CD4-positive, alpha-beta T cell treated with Interleukin-10 for 1 hour (primary cell): ENCODE data around the gene CACNB1.

Experiments
- DNase-seq: peaks from one replicate; pipeline ENCODE4 v3.0.0-alpha.2; 2020

CACNB1 gene

GRCh38 chr17:39200070-39200879 is 2.8 kb upstream of the CACNB1 start, which contains the start of gene RPL19:
Gene RPL19, plus strand, starts transcription at chr17:39200283. Its CDS starts 62 bp downstream, at chr17:39200345.
- DNase-seq, result no peak

GRCh38 chr17:39199820-39200069 is 2.3 kb upstream of the CACNB1 start:
- peak; percentile 92 for DNase-seq

GRCh38 chr17:39198186-39198566 is 707 bp upstream of the CACNB1 start:
- DNase-seq, result no peak

GRCh38 chr17:39196808-39197291 is 619 bp downstream of the CACNB1 start:
- no peak for DNase-seq

- no peak for DNase-seq
These were observed 1.1 kb downstream of the CACNB1 start for GRCh38 chr17:39196241-39196807.

- DNase-seq, result peak; percentile 39
These were observed 1.8 kb downstream of the CACNB1 start for GRCh38 chr17:39195568-39196160.

- DNase-seq, result no peak
These were observed 2.4 kb downstream of the CACNB1 start for GRCh38 chr17:39194985-39195524.

- no peak for DNase-seq
These were observed 3.1 kb downstream of the CACNB1 start for GRCh38 chr17:39194089-39194984.

- no peak for DNase-seq
These were observed 4.1 kb downstream of the CACNB1 start for GRCh38 chr17:39193346-39193745.

- DNase-seq, result no peak
These were observed 4.6 kb downstream of the CACNB1 start for GRCh38 chr17:39192901-39193300.

- DNase-seq, result no peak
These were observed 5.5 kb downstream of the CACNB1 start for GRCh38 chr17:39191750-39192510.

GRCh38 chr17:39187152-39187830 is 10.2 kb downstream of the CACNB1 start:
- no peak for DNase-seq

GRCh38 chr17:39186481-39187002 is 10.9 kb downstream of the CACNB1 start:
- DNase-seq, result no peak

- no peak for DNase-seq
These were observed 13.7 kb downstream of the CACNB1 start for GRCh38 chr17:39183720-39184119.

- DNase-seq, result no peak
These were observed 14.4 kb downstream of the CACNB1 start for GRCh38 chr17:39183045-39183444.

GRCh38 chr17:39181303-39181702 is 16.2 kb downstream of the CACNB1 start:
- no peak for DNase-seq

- no peak for DNase-seq
These were observed 18.9 kb downstream of the CACNB1 start for GRCh38 chr17:39178536-39178935.

GRCh38 chr17:39177256-39177655 is 20.2 kb downstream of the CACNB1 start:
- DNase-seq, result no peak

- no peak for DNase-seq
These were observed 21.8 kb downstream of the CACNB1 start for GRCh38 chr17:39175695-39176093.

- DNase-seq, result peak; percentile 80
These were observed 22.4 kb downstream of the CACNB1 start for GRCh38 chr17:39174920-39175694.
